ENCODE measurements around the gene DEPDC4. TPM values are rescaled to one million over a fixed set of nuclear protein-coding genes. Genes with fewer than 3 reads are reported as not detected.
"Not testable (repeated sequence)": the region's sequence is repeated elsewhere in the genome, so short reads cannot be mapped to it uniquely, and the experiment has no call there.

DEPDC4 gene
- total RNA-seq, 1 experiment from 2014 or later = 4.2 TPM

DNA sequence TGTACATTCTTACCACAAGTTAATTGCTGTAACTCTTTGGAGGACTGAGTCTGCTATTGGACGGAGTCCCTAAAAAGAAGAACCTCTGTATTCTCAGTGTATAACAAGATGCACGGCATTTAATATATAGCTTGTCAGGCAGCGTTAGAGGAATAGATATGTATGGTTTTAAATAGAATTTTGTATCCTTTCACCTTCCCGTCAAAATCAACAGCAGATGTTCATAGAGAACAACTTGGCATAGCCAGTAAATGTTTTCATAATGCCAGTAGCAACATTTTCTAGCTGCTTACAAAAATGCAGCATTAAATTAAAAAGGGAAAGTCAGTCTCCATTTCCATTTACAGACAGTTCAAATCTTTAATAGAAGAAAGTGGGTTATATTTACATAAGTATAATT, 6.9 kb upstream of the DEPDC4 start:
- no peak overlapping the region for H3K4me3 ChIP-seq
- DNase-seq = no peak
- no peaks in the 10 kb centered on the region for H3K4me1 ChIP-seq
- H3K27ac ChIP-seq = no peak overlapping the region
- no peaks in the 10 kb centered on the region; the same call in 1 of the 2 replicates for H3K9me3 ChIP-seq (replicated peaks)
- H3K27me3 ChIP-seq = no peaks in the 10 kb centered on the region
- peaks cover 5% of the 10 kb centered on the region for H3K36me3 ChIP-seq

DNA sequence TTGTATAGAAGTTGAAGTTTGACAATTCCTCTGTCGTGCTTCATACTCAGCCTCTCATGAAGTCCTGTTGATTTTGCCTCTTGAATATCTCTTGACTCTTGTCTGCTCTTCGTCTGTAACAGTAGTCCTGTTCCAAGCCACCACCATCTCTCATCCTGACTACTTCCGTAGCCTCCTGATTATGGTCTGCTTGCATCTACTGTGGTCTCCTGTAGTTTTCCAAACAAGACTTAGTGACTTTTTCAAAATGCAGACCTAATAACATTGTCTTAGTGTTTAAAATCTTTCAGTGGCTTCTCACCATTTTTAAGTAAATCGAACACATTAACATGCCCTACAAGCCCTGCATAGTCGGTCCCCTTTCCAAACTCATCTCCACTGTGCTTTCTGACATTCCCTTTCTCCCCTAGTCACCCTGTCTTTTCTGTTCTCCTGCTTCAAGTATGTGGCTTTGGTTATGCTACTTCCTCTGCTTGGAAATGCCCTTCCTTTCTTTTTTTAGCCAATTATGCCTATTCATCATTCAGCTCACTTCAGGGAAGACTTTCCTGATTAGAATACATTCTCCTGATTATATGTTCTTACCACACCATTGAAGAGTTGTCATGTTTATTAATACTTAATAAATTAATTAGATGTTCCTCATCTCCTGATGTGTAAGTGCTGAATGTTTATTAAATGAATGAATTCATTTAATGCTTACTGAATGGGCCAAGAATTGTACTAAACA, 2.1 kb upstream of the DEPDC4 start:
- no peak for DNase-seq
- no peaks in the 10 kb centered on the region for H3K27me3 ChIP-seq
- no peak overlapping the region for H3K4me3 ChIP-seq
- H3K36me3 ChIP-seq = no peaks in the 10 kb centered on the region
- no peaks in the 10 kb centered on the region; the same call in 1 of the 2 replicates for H3K4me1 ChIP-seq
- H3K9me3 ChIP-seq (replicated peaks) = no peaks in the 10 kb centered on the region
- no peak overlapping the region for H3K27ac ChIP-seq

DNA sequence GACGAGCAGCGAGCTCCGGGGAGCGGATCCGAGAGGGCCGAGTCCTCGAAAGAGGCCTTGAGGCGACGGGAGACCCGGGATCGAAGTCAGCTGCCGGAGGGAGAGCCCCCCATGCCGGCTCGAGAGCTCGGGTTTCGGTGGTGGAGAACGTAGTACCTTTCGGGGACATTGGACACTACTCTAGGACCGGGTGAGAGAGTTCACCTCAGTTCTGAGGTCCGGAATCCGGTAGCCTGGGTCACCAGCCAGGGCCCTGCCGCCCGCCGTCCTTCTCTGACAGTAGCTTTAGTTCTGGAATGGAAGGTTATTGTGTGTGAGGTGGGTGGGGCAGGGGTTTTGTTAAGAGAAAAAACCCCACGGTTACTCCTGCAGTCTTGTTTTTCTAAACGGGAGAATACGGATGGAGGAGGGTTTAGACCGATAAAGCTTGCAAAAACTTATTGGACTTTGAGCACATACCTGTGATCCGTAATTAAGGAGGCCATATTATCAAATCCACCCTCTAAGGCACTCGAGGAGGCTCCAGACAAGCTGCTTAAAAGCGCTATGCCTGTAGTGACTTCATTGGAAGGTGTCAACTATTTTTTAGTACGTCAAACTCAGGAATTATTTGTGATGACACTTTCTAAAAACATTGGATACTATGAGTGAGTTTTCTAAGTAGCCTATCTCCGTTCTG, 863 bp upstream of the DEPDC4 start:
- Histone ChIP-seq H3K4me3 (peak overlapping the region; percentile 77), H3K36me3 (no peaks in the 10 kb centered on the region), H3K4me1 (no peaks in the 10 kb centered on the region; the same call in 1 of the 2 replicates), H3K27ac (peak overlapping the region; percentile 62), H3K27me3 (no peaks in the 10 kb centered on the region), H3K9me3 (replicated peaks) (no peaks in the 10 kb centered on the region)
- DNase-seq = no peak

DNA sequence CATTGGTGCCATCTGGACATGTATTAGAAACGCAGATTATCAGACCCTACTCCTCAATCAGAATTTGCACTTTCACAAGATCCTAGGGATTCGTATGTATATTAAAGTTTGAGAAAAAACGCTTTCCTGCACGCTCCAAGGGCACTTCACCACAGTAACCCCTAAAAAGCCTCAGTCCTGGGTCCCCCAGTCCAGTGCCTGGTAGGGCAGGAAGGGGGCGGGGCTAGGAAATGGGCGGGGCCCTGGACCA, 369 bp downstream of the DEPDC4 start:
- H3K36me3 ChIP-seq = no peaks in the 10 kb centered on the region
- H3K27me3 ChIP-seq = no peaks in the 10 kb centered on the region
- DNase-seq = no peak
- H3K4me1 ChIP-seq = no peaks in the 10 kb centered on the region; the same call in 1 of the 2 replicates
- peak overlapping the region; percentile 77 for H3K4me3 ChIP-seq
- no peaks in the 10 kb centered on the region for H3K9me3 ChIP-seq (replicated peaks)
- peak overlapping the region; percentile 62 for H3K27ac ChIP-seq

DNA sequence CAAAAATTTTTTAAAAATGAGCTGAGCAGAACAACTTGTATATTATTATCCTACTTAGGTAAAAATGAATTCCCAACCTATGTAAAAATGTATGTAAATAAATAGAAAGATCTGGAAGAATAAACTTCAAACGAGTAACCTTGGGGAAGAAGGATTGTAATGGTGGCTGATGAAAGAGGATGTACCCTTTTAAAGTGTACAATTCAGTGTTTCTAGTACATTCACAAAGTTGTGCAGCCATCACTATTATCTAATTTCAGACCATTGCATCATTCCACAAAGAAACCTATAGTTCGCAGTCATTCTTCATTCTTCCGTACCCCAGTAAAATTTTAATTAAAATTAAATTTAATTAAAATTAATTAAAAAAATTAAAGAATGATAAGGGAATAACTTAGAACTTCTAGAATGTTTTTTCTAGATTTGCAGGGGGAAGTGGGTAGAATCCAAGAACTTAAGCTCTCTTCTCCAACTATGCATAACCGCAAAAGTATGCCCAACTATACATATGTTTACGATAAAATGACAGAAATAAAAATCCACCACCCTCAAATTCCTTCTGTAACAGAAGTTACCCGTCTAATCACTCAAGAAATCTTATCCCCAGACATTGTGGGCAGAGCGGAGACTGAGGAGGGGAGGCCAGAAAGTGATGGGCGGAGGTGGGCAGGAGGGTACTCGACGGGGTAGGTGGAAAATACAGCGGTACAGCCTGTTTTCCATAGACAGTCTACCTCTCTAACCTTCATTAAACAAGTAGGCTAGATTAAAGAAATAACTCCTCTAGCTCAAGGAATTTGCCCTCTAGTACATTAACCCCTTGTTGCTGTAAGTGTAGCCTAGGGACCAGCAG, 921 bp downstream of the DEPDC4 start:
- Histone ChIP-seq H3K9me3 (replicated peaks) (no peaks in the 10 kb centered on the region), H3K4me1 (no peaks in the 10 kb centered on the region; the same call in 1 of the 2 replicates), H3K27me3 (no peaks in the 10 kb centered on the region), H3K4me3 (peak overlapping the region; percentile 77), H3K27ac (peak overlapping the region; percentile 62), H3K36me3 (no peaks in the 10 kb centered on the region)
- DNase-seq = no peak

DNA sequence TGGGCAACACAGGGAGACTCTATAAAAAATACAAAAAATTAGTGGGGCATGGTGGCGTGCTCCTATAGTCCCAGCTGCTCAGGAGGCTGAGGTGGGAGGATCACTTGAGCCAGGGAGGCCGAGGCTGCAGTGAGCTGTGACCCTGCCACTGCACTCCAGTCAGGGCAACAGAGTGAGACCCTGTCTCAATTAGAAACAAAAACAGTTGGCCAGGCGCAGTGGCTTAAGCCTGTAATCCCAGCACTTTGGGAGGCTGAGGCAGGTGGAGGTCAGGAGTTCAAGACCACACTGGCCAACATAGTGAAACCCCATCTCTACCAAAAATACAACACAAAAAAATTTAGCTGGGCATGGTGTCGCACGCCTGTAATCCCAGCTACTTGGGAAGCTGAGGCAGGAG, 1.8 kb downstream of the DEPDC4 start:
- H3K36me3 ChIP-seq; H3K4me1 ChIP-seq; H3K4me3 ChIP-seq; DNase-seq; H3K9me3 ChIP-seq (replicated peaks); H3K27ac ChIP-seq; H3K27me3 ChIP-seq: not testable (repeated sequence)

DNA sequence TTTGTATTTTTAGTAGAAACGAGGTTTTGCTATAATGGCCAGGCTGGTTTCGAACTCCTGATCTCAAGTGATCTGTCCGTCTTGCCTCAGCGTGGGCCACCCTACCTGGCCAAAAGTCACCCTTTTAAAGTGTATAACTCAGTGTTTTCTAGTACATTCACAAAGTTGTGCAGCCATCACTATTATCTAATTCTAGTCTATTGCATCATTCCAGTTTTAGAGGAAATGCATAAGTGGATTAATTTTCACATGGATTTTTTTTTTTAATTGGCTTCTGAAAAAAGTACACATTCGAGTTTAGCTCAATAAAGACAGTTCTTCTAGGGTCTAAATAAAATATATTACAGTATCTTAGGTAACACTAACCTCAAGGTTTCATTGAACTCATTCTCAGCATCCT, 3.7 kb downstream of the DEPDC4 start:
- no peak for DNase-seq
- Histone ChIP-seq H3K27me3 (no peaks in the 10 kb centered on the region), H3K4me1 (no peaks in the 10 kb centered on the region), H3K27ac (no peak overlapping the region), H3K4me3 (no peak overlapping the region), H3K36me3 (no peaks in the 10 kb centered on the region), H3K9me3 (replicated peaks) (no peaks in the 10 kb centered on the region)

DNA sequence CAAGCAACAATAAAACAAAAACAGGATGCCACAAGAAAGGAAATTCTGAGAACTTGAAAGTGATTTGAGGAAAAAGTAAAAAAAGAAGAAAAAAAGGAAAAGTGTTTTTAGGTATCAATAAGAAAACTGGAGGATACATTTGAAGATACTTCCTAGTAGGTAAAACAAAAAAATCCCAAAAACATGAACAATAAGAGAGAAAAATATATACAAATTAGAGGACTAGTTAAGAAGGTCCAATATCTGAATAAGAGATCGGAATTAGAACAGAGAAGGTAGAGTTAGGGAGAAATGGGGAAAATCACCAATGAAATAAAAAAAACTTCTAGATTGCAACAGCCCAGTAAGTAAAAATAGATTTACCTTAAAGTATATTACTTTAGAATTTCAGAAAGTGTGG, 8.8 kb downstream of the DEPDC4 start:
- Histone ChIP-seq H3K4me3 (no peak overlapping the region), H3K27ac (no peak overlapping the region), H3K9me3 (replicated peaks) (no peaks in the 10 kb centered on the region), H3K36me3 (no peaks in the 10 kb centered on the region), H3K27me3 (no peaks in the 10 kb centered on the region), H3K4me1 (no peaks in the 10 kb centered on the region)
- no peak for DNase-seq

DNA sequence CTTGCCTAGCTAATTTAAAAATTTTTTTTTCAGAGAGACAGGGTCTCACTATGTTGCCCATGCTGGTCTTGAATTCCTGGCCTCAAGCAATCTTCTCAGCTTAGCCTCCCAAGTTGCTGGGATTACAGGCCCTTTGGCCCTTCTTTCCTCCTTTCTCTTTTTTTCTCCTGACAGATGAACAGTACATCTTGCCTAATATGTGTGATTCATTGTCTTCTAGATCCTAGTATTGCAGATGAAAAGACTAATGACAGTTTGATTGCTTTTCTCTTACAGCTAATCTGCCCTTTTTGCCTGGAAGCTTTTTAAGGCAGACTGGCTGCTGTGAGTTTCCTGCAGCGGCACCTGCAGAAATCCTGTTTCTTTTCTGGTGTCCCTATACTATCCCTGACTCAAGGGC, 12.0 kb downstream of the DEPDC4 start:
- Histone ChIP-seq H3K27ac (no peak overlapping the region), H3K4me3 (no peak overlapping the region), H3K9me3 (replicated peaks) (no peaks in the 10 kb centered on the region)

DNA sequence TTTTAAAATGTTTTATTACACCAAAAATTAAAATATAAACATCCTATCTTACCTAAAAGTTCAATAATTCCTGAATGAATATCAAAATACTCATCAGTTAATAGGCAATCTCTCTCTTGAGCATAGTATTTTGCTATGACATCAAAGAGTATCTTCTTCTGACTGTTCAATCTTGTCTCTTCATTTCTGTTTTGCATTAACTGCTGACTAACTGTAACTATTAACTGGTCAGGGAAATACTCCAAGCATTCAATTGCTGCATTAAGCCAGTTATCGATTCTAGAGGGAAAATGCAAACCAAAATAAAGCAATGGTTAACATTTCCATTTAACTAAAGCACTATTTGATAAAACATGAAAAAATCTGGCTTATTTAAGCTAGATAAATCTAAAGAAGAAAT, 13.4 kb downstream of the DEPDC4 start:
- Histone ChIP-seq H3K27ac (no peak overlapping the region), H3K27me3 (no peaks in the 10 kb centered on the region)

More for the DNA sequence above, 12.0 kb downstream of the DEPDC4 start:
- H3K36me3 ChIP-seq = no peaks in the 10 kb centered on the region
- DNase-seq = no peak
- H3K4me1 ChIP-seq = no peaks in the 10 kb centered on the region
- no peaks in the 10 kb centered on the region for H3K27me3 ChIP-seq

DNA sequence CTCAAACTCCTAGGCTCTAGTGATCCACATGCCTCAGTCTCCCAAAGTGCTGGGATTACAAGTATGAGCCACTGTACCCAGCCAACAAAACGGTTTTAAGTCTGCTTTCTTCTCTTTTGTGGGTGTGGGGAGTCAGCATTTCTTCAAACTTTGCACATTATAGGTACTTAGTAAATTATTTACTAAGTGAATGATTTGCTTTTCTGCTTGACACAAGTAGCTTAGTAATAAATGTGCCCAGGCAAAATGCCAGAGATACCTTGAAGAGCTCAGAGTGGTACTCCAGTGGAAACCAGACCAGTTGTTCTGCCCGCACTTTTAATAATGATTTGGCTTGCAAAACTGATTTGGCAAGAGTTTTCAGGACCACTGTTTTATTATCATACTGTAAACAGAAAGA, 15.0 kb downstream of the DEPDC4 start:
- Histone ChIP-seq H3K4me1 (no peaks in the 10 kb centered on the region), H3K9me3 (replicated peaks) (no peaks in the 10 kb centered on the region), H3K36me3 (no peaks in the 10 kb centered on the region), H3K27me3 (no peaks in the 10 kb centered on the region), H3K27ac (no peak overlapping the region), H3K4me3 (no peak overlapping the region)
- no peak for DNase-seq

More for the DNA sequence above, 13.4 kb downstream of the DEPDC4 start:
- DNase-seq = no peak
- no peaks in the 10 kb centered on the region for H3K36me3 ChIP-seq
- H3K9me3 ChIP-seq (replicated peaks) = no peaks in the 10 kb centered on the region
- H3K4me3 ChIP-seq = no peak overlapping the region
- H3K4me1 ChIP-seq = no peaks in the 10 kb centered on the region

DNA sequence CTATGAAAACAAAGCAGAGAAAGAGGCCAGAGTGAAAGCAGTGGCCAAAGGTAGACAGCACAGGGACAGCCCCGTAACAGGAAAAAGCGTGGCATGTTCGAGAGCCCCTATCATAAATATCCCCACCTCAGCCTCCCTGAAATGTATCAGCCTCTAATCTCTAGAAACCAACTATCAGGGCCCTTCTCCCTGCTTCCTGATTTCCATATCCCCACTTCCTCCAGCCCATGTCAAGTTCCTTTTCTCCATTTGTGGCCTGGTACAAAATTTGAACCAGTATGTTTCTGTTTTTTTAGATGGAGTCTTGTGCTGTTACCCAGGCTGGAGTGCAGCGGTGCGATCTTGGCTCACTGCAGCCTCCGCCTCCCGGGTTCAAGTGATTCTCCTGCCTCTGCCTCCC, 16.9 kb downstream of the DEPDC4 start:
- no peaks in the 10 kb centered on the region for H3K4me1 ChIP-seq
- no peak overlapping the region for H3K27ac ChIP-seq
- no peaks in the 10 kb centered on the region for H3K27me3 ChIP-seq
- no peak overlapping the region for H3K4me3 ChIP-seq
- no peaks in the 10 kb centered on the region for H3K9me3 ChIP-seq (replicated peaks)
- no peak for DNase-seq
- no peaks in the 10 kb centered on the region for H3K36me3 ChIP-seq

DNA sequence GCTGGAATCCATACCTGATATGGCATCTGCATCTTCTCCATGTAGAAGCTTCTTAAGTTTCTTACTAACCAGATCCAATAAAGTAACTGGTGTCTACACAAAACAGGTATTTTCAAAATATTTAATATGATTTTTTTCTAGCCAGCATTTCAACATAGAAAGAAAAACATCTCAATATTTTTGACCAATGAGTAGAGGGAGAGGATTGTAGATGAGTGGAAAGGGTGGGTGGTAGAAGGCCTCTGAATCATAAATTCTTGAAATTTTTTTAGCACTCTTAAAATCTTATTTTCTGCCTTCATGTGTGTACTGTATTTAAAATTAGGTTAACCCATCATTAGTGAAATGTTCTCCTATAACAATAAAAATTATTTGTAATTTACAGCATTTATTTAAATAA, 18.0 kb downstream of the DEPDC4 start:
- Histone ChIP-seq H3K36me3 (no peaks in the 10 kb centered on the region), H3K9me3 (replicated peaks) (no peaks in the 10 kb centered on the region), H3K27me3 (no peaks in the 10 kb centered on the region), H3K27ac (no peak overlapping the region), H3K4me1 (no peaks in the 10 kb centered on the region), H3K4me3 (no peak overlapping the region)
- DNase-seq = no peak

DNA sequence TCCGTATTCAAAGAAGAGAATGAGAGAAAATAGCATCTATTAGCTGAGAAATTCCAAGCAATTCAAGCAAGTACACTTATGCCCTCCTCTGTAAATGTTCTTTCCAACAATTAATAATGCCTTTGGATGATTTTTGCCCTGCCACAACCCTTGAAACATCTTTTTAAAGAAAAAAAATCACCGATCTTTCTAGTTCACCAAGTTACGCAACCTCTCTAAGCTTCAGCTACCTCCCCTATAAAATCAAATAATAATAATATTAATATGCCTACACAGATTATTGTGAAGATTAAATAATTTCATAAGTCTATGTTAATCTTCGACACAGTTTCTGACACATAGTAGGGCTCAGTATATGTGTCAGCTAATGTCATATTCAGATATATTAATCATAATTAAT, 19.1 kb downstream of the DEPDC4 start:
- Histone ChIP-seq H3K36me3 (no peaks in the 10 kb centered on the region), H3K9me3 (replicated peaks) (no peaks in the 10 kb centered on the region), H3K4me3 (no peak overlapping the region), H3K4me1 (no peaks in the 10 kb centered on the region), H3K27me3 (no peaks in the 10 kb centered on the region), H3K27ac (no peak overlapping the region)
- DNase-seq = no peak

DNA sequence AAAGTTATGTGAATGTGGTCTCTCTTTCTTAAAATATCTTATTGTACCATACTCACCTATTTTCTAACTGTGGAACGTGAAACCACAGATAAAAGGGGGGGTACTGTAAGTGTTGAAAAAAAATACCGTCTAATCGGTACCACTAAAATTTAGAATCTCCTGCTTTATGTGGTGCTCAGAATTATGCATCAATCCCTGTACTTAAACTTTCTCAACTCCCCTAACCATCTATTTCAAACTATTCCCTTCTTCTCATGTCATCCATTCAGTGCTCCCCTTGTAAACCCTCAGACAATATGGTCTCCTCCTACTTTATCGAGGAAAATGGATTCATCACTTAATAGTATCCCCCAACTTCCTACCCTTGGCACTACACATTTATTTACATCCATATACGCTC, 23.7 kb downstream of the DEPDC4 start:
- Histone ChIP-seq H3K4me3 (no peak overlapping the region), H3K36me3 (no peaks in the 10 kb centered on the region), H3K27me3 (no peaks in the 10 kb centered on the region), H3K4me1 (no peaks in the 10 kb centered on the region), H3K27ac (no peak overlapping the region), H3K9me3 (replicated peaks) (no peaks in the 10 kb centered on the region)
- no peak for DNase-seq
